Measurements from ENCODE around the gene HRH1. TPM values are rescaled to one million over a fixed set of nuclear protein-coding genes. Genes with fewer than 3 reads are reported as not detected.

HRH1 gene
- total RNA-seq, 1 donor from 2014 or later, result 28.6 TPM

- Mint-ChIP-seq H3K9me3 (ENCODE audit: unreplicated experiment) (no peaks in the 10 kb centered on the region), H3K4me1 (ENCODE audit: unreplicated experiment) (peaks cover 34% of the 10 kb centered on the region), H3K4me3 (ENCODE audit: unreplicated experiment) (no peak overlapping the region), H3K27me3 (ENCODE audit: unreplicated experiment) (no peaks in the 10 kb centered on the region), H3K36me3 (ENCODE audit: unreplicated experiment) (peaks cover 19% of the 10 kb centered on the region), H3K27ac (ENCODE audit: unreplicated experiment) (no peak overlapping the region)
- TF ChIP-seq CTCF (IDR thresholded peaks at IDR 0.05), result no peak
- DNase-seq (ENCODE audit: extremely low spot score, unreplicated experiment), result no peak
These were observed 120.4 kb downstream of the HRH1 start for GRCh38 chr3:11274566-11275142.

- no peaks in the 10 kb centered on the region for H3K9me3 Mint-ChIP-seq (ENCODE audit: unreplicated experiment)
- DNase-seq (ENCODE audit: extremely low spot score, unreplicated experiment), result no peak
- TF ChIP-seq CTCF (IDR thresholded peaks at IDR 0.05), result no peak
- no peak overlapping the region for H3K4me3 Mint-ChIP-seq (ENCODE audit: unreplicated experiment)
- no peaks in the 10 kb centered on the region for H3K27me3 Mint-ChIP-seq (ENCODE audit: unreplicated experiment)
- peaks cover 36% of the 10 kb centered on the region for H3K4me1 Mint-ChIP-seq (ENCODE audit: unreplicated experiment)
- H3K27ac Mint-ChIP-seq (ENCODE audit: unreplicated experiment), result no peak overlapping the region
- peaks cover 21% of the 10 kb centered on the region for H3K36me3 Mint-ChIP-seq (ENCODE audit: unreplicated experiment)
These were observed 121.6 kb downstream of the HRH1 start for GRCh38 chr3:11275926-11276325.

GRCh38 chr3:11276901-11277300 lies 122.6 kb downstream of the HRH1 start:
- Mint-ChIP-seq H3K36me3 (ENCODE audit: unreplicated experiment) (peaks cover 21% of the 10 kb centered on the region), H3K9me3 (ENCODE audit: unreplicated experiment) (no peaks in the 10 kb centered on the region), H3K27ac (ENCODE audit: unreplicated experiment) (no peak overlapping the region), H3K27me3 (ENCODE audit: unreplicated experiment) (no peaks in the 10 kb centered on the region), H3K4me3 (ENCODE audit: unreplicated experiment) (no peak overlapping the region), H3K4me1 (ENCODE audit: unreplicated experiment) (peaks cover 32% of the 10 kb centered on the region)
- no peak for DNase-seq (ENCODE audit: extremely low spot score, unreplicated experiment)
- TF ChIP-seq CTCF (IDR thresholded peaks at IDR 0.05), result no peak

GRCh38 chr3:11282250-11283138 lies 128.2 kb downstream of the HRH1 start:
- H3K36me3 Mint-ChIP-seq (ENCODE audit: unreplicated experiment), result peaks cover 15% of the 10 kb centered on the region
- H3K27ac Mint-ChIP-seq (ENCODE audit: unreplicated experiment), result peak overlapping the region; percentile 81
- H3K27me3 Mint-ChIP-seq (ENCODE audit: unreplicated experiment), result no peaks in the 10 kb centered on the region
- no peak for DNase-seq (ENCODE audit: extremely low spot score, unreplicated experiment)
- H3K9me3 Mint-ChIP-seq (ENCODE audit: unreplicated experiment), result no peaks in the 10 kb centered on the region
- peaks cover 35% of the 10 kb centered on the region for H3K4me1 Mint-ChIP-seq (ENCODE audit: unreplicated experiment)
- no peak for TF ChIP-seq CTCF (IDR thresholded peaks at IDR 0.05)
- no peak overlapping the region for H3K4me3 Mint-ChIP-seq (ENCODE audit: unreplicated experiment)

GRCh38 chr3:11283139-11283475 lies 128.8 kb downstream of the HRH1 start:
- Mint-ChIP-seq H3K27me3 (ENCODE audit: unreplicated experiment) (no peaks in the 10 kb centered on the region), H3K36me3 (ENCODE audit: unreplicated experiment) (peaks cover 15% of the 10 kb centered on the region), H3K4me3 (ENCODE audit: unreplicated experiment) (no peak overlapping the region), H3K4me1 (ENCODE audit: unreplicated experiment) (peaks cover 41% of the 10 kb centered on the region), H3K27ac (ENCODE audit: unreplicated experiment) (peak overlapping the region; percentile 81), H3K9me3 (ENCODE audit: unreplicated experiment) (no peaks in the 10 kb centered on the region)
- no peak for DNase-seq (ENCODE audit: extremely low spot score, unreplicated experiment)
- TF ChIP-seq CTCF (IDR thresholded peaks at IDR 0.05), result no peak

Measured in osteocyte (in vitro differentiated cells).